Fibroblast of gingiva (primary cell): ENCODE measurements around the gene OR2W3.

ENCODE experiments used
- DNase-seq: peaks from one replicate; pipeline ENCODE4 v3.0.0-alpha.2; 2011; ENCODE audit warnings: low read depth

OR2W3 gene

GRCh38 chr1:247895163-247895637 is at the start of gene OR2W3:
Gene OR2W3 (plus strand): TSS chr1:247895587. CDS start chr1:247895587, 0 bp downstream.
- DNase-seq = no peak

GRCh38 chr1:247845693-247846017 is 49.7 kb upstream of the OR2W3 start:
- DNase-seq = no peak

GRCh38 chr1:247848346-247848745 is 47.0 kb upstream of the OR2W3 start:
- no peak for DNase-seq

- no peak for DNase-seq
Observed at GRCh38 chr1:247849616-247850015, 45.8 kb upstream of the OR2W3 start.

- DNase-seq = no peak
Observed at GRCh38 chr1:247854899-247855545, 40.4 kb upstream of the OR2W3 start.

GRCh38 chr1:247855911-247856310 is 39.5 kb upstream of the OR2W3 start:
- DNase-seq = no peak

GRCh38 chr1:247857069-247857984 is 38.1 kb upstream of the OR2W3 start, which contains the start of gene TRIM58:
Gene TRIM58 (plus strand): TSS chr1:247857187. CDS start chr1:247857247, 60 bp downstream.
- no peak for DNase-seq

- DNase-seq = no peak
Observed at GRCh38 chr1:247857985-247858619, 37.3 kb upstream of the OR2W3 start.

GRCh38 chr1:247862756-247863155 is 32.6 kb upstream of the OR2W3 start:
- no peak for DNase-seq

GRCh38 chr1:247864644-247865043 is 30.7 kb upstream of the OR2W3 start:
- DNase-seq = no peak

GRCh38 chr1:247865416-247865815 is 30.0 kb upstream of the OR2W3 start:
- no peak for DNase-seq

GRCh38 chr1:247883346-247883745 is 12.0 kb upstream of the OR2W3 start:
- DNase-seq = no peak

GRCh38 chr1:247884797-247885413 is 10.5 kb upstream of the OR2W3 start:
- no peak for DNase-seq

GRCh38 chr1:247895976-247896375 is 589 bp downstream of the OR2W3 start:
- no peak for DNase-seq

- DNase-seq = no peak
Observed at GRCh38 chr1:247904122-247904521, 8.7 kb downstream of the OR2W3 start.

- DNase-seq = no peak
Observed at GRCh38 chr1:247905181-247905580, 9.8 kb downstream of the OR2W3 start.

GRCh38 chr1:247905910-247906503 is 10.6 kb downstream of the OR2W3 start:
- no peak for DNase-seq

GRCh38 chr1:247906504-247907047 is 11.2 kb downstream of the OR2W3 start:
- no peak for DNase-seq

GRCh38 chr1:247908766-247909165 is 13.4 kb downstream of the OR2W3 start:
- DNase-seq = no peak

GRCh38 chr1:247913786-247914185 is 18.4 kb downstream of the OR2W3 start:
- DNase-seq = no peak

- DNase-seq = no peak
Observed at GRCh38 chr1:247914941-247915662, 19.7 kb downstream of the OR2W3 start.
